ENCODE measurements around the gene SNAP29. TPM values are rescaled to one million over a fixed set of nuclear protein-coding genes. Genes with fewer than 3 reads are reported as not detected.

The SNAP29 gene
- total RNA-seq, 1 experiment from 2014 or later, result 23.9 TPM

DNA sequence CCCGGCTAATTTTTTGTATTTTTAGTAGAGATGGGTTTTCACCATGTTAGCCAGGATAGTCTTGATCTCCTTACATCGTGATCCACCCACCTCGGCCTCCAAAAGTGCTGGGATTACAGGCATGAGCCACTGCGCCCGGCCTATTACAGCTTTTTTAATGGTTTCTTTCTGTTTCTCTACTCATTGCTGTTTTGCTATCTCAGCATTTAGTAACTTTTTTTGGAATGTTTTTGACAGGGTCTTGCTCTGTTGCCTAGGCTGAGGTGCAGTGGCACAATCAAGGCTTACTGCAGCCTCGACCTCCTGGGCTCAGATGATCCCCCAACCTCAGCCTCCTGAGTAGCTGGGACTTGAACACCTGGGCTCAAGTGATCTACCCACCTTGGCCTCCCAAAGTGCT is 53.7 kb downstream of the SNAP29 start:
- DNase-seq, result no peak
- H4K20me1 ChIP-seq (ENCODE audit: low read length), result no peaks in the 10 kb centered on the region
- TF ChIP-seq EZH2 (IDR thresholded peaks at IDR 0.05; ENCODE audit: low read length, unreplicated experiment) (no peak), CTCF (conservative IDR thresholded peaks at IDR 0.05; ENCODE audit: low read depth, low read length) (no peak), EZH2phosphoT487 (IDR thresholded peaks at IDR 0.05; ENCODE audit: borderline replicate concordance, low read length) (no peak)
- H3K27me3 ChIP-seq (ENCODE audit: low read length), result no peaks in the 10 kb centered on the region
- intact Hi-C loops (cut with micrococcal nuclease), result no loop called here
- CTCF ChIA-PET, result interaction anchor here (0.6 kb wide), 1 partner anchor 347 kb away, joined by 3 read pairs; no protein-coding TSS in a partner anchor
- H3K9me3 ChIP-seq (ENCODE audit: low read length), result no peaks in the 10 kb centered on the region
- H3K9ac ChIP-seq (ENCODE audit: low read length), result no peak overlapping the region
- H3K27ac ChIP-seq (ENCODE audit: low read length), result no peak overlapping the region
- no TSS peak for BruUV-seq (replicated peaks)
- H3K79me2 ChIP-seq (ENCODE audit: low read length), result peaks cover 2% of the 10 kb centered on the region
- no peaks in the 10 kb centered on the region for H3K9me2 ChIP-seq (replicated peaks; ENCODE audit: low read length)
- ATAC-seq, result no peak
- POLR2A ChIA-PET (ENCODE audit: unreplicated experiment), result no interaction called here
- H3F3A ChIP-seq (ENCODE audit: low read length, unreplicated experiment), result no peaks in the 10 kb centered on the region
- no peak overlapping the region for H3K4me3 ChIP-seq (ENCODE audit: low read length)
- no peaks in the 10 kb centered on the region for H3K4me1 ChIP-seq (ENCODE audit: insufficient read depth, low read length)
- H3K4me2 ChIP-seq (ENCODE audit: low read length), result no peak overlapping the region
- no peaks in the 10 kb centered on the region for H3K36me3 ChIP-seq (ENCODE audit: low read depth, low read length)
- H2AFZ ChIP-seq (ENCODE audit: low read length), result no peak overlapping the region

DNA sequence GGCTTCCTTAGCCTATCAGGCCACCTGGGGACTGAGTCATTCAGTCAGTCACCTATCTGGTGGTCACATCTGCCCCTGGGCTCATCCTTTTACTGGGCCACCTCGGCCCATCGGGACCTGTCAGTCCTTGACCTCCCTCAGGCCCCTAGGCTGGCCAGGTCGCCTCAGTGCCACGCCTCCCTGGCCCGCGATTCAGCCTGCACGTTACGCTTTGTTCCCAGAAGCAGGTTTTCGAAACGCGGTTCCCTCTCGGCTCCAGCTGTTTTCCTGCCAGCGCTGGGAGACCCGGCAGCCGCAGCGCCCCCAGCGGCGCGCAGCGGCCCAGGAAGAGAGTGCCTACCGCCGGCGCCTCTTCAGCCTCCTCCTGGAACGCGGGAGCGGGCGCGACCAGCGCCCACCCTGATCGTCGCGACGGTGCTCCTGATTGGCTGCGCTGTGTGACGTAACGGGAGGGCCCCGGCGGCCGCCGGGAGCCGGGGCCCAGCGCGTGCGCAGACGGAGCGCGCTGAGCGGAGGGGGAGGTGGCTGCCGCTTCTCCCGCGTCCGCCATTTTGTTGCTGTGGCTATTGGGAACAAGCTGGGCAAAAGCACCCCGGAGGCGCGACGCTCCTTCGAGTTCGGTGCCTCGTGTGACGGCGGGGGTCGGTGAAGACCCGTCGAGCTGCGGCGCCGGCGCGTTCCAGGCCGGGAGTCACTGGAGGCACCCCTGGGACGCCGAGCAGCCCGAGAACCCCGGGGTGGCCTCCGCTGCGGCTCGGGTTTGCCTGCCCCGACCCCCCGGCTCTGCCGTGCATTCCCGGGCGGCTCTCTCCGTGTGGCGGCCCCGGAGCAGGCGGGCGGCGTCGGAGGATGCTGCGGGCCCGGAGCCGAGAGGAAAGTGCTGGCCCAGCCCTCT is 58.4 kb downstream of the SNAP29 start, which contains the start of gene CRKL:
TSS of gene CRKL (plus strand) at position 492 of the 895 bp plus-strand sequence. CDS start 528 bp downstream, outside the sequence.
- TSS peak; percentile 89 for BruUV-seq (replicated peaks)
- intact Hi-C loops (cut with micrococcal nuclease), result loop anchor here (2.0 kb wide), 1 partner anchor 32 kb away; no protein-coding TSS in a partner anchor
- peaks cover 34% of the 10 kb centered on the region for H4K20me1 ChIP-seq (ENCODE audit: low read length)

More for the DNA sequence above, 58.4 kb downstream of the SNAP29 start, which contains the start of gene CRKL:
- H2AFZ ChIP-seq (ENCODE audit: low read length), result peak within 1 kb of the TSS; percentile 83
- no peaks in the 10 kb centered on the region for H3F3A ChIP-seq (ENCODE audit: low read length, unreplicated experiment)
- peak within 1 kb of the TSS; percentile 99 for H3K4me3 ChIP-seq (ENCODE audit: low read length)
- H3K27me3 ChIP-seq (ENCODE audit: low read length), result no peaks in the 10 kb centered on the region
- peaks cover 8% of the 10 kb centered on the region for H3K4me1 ChIP-seq (ENCODE audit: insufficient read depth, low read length)
- H3K9me2 ChIP-seq (replicated peaks; ENCODE audit: low read length), result no peaks in the 10 kb centered on the region
- ChIA-PET CTCF (interaction anchor here (0.6 to 1.3 kb wide), 3 partner anchors 31 to 1065 kb away, joined by 3 to 11 read pairs (median 5); partner anchors contain the start of gene TOP3B), POLR2A (ENCODE audit: unreplicated experiment) (interaction anchor here (0.6 kb wide), 1 partner anchor 16 kb away, joined by 3 read pairs; no protein-coding TSS in a partner anchor)
- peaks cover 7% of the 10 kb centered on the region; the same call in 1 of the 2 replicates for H3K36me3 ChIP-seq (ENCODE audit: low read depth, low read length)
- H3K79me2 ChIP-seq (ENCODE audit: low read length), result peaks cover 49% of the 10 kb centered on the region
- ATAC-seq (peak; percentile 96), DNase-seq (peak; percentile 95)
- peak within 1 kb of the TSS; percentile 85 for H3K4me2 ChIP-seq (ENCODE audit: low read length)
- peak within 1 kb of the TSS; percentile 96 for H3K9ac ChIP-seq (ENCODE audit: low read length)
- no peaks in the 10 kb centered on the region for H3K9me3 ChIP-seq (ENCODE audit: low read length)
- TF ChIP-seq EZH2 (IDR thresholded peaks at IDR 0.05; ENCODE audit: low read length, unreplicated experiment) (no peak), CTCF (conservative IDR thresholded peaks at IDR 0.05; ENCODE audit: low read depth, low read length) (peak; percentile 77), EZH2phosphoT487 (IDR thresholded peaks at IDR 0.05; ENCODE audit: borderline replicate concordance, low read length) (no peak)
- peak within 1 kb of the TSS; percentile 70 for H3K27ac ChIP-seq (ENCODE audit: low read length)

All from PC-3 (cell line).